ENCODE results near the gene CNP.

CNP gene

DNA sequence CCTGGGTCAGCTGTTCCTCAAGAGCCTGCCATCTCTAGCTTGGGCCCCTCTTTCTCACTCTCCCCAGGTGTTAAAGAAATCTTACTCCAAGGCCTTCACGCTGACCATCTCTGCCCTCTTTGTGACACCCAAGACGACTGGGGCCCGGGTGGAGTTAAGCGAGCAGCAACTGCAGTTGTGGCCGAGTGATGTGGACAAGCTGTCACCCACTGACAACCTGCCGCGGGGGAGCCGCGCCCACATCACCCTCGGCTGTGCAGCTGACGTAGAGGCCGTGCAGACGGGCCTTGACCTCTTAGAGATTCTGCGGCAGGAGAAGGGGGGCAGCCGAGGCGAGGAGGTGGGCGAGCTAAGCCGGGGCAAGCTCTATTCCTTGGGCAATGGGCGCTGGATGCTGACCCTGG lies 6.8 kb downstream of the CNP start:
- DNase-seq: no peak

DNA sequence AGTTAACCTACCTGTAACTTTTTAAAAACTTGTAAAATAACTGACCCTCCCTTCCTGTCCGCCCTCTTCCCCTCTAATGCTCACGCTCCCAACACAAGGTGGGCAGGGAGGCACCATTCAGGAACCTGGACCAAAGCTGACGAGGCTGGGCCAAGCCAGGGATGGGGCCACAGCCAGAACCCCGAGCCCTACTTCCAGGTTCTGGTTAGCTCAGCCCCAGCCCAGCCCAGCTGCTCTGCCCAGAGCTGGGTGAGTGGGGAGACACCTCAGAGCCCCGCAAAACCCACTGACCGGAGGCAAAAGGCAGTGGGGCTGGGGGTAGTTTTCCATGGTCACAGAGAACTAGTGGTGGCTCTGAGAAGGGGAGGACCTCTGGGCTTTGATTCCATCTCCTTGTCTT lies 7.4 kb downstream of the CNP start:
- no peak for DNase-seq

DNA sequence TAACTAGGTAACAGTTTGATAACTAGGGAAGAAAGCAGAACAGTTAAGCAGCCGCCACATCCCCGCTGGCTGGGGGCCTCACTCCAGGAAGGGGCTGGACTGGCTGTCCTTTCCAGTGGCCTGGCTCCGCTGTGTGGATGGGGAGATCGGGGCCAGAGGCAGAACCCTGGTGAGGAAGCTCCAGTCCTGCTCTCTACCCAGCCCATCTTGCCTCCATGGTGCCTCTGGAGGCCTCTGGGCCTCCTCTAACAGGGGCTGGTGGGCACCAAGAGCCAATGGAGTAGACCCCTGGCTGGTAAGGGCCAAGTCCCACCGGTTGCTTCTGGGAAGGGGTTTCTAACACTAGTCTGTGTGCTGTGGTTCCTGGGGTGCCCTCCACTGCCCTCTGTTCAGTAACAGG lies 8.1 kb downstream of the CNP start:
- no peak for DNase-seq

DNA sequence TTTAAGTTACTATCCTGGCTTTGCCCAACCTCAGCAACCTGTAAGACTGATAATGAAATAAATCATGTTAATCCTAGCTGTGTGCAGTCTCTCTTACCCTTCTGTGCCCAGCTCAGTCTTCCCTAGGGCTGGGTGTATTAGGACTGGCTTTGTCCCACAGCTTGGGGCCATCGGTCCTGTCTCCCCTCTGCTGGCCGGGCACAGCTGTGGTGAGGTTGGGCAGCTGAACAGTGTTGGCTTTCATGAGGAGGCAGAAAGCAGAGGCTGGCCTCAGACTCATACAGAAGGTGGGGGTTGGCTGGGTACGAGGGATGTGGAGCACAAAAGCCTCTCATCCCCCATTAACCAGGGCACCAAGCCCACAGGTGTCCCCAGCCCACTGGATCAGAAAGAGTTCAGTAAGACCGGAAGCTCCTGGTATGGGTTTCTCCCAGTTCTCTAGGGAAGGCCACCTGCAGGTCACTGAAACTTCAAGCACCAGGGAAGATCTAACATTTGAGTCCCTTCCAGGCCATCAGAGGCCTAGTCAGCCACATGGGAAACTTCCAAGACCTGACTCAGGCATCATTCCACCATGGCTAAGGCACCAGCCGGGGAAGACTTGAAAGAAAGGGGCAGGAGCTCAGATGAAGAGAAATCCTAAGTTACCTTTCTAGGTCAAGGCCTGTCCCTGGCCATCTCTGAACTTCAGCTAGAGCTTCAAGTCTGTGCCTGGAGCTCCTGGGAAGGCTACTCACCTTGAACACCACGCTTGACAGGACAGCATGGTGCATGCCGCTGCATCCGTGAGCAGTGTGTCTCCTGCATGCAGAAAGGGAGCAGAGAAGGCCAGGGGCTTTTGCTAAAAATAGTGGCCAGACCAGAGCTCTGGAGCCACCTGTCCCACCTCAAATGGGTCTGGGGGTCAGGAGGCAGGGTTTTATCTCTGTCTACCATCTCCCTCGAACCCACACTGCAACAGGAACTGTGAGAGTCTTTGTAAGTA lies 8.8 kb downstream of the CNP start:
- DNase-seq: no peak

DNA sequence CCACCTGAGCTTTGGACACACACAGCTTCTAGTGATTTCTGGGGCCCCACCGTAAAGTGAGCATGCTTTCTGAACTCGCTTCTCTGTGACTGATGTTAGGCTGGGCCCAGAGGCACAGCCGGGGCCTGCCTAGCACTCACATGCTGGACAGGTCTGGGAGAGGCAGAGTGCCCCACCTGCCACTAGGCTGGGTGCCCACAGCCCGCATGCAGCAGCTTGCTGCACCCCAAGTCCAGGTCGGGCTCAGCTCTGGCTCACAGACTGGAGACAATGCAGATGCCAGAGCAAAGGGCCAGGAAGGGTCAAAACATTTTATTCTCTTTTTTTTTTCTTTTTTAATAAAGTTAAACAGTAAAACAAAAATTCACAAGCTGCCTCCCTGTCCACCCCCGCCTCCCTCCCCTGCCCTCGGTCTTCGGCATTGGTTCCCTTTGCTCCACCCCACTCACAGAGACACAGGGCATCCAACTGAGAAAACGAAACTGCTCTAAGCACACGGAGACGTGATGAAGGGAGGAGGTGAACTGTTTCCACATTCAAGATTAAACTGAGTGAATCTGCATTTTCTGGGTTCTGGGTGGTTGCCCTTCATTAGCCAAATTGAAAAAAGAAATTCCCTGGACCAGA lies 9.7 kb downstream of the CNP start:
- no peak for DNase-seq

DNA sequence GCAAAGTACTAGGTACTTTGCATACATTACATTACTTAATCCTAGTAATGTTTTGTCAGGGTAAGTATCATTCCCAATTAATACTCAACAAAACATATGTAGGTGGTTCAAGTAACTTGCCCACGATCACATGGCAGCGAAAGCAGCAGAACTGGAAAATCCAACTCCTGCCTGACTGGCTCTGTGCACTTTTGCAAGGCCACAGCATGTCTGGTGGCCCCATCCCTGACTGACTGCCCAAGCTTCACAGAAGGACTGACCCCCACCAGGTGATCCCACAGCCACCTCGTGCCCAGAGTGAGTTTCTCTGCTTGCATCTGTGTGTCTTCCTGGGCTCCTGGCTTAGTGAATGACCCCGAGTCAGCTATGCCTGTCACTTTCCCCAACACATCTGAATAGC lies 11.4 kb downstream of the CNP start:
- no peak for DNase-seq

DNA sequence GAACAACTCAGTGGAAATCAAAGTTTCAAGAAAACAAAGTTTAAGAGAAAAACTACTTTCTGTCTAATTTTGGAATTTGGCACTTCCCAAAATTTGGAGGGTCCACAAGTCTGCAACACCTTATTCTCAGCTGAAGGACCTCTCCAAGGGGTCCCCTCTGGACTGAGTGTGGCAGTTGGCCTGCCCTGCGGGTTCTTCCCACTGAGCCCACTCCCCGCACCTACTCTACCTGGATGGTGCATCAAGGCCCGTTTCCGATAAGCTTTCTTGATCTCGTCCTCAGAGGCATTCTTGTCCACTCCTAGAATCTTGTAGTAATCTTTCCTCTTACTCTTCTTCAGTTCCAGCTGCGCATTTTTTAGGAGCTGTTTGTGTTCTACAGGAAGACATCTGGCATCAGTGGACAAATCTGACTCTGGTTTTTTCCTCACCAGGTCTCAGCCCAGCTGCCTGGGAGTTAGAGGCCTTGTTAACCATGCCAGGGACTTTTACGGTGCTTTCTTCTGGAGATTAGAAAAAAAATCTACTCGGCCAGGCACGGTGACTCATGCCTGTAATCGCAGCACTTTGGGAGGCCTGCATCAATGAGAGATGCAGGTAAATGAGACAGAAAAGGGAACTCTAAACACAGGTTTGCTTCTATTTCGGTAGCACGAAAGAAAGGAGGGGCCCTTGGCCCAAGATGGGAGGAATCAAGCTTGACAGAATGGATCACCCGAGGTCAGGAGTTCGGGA lies 15.6 kb downstream of the CNP start:
- no peak for DNase-seq

DNA sequence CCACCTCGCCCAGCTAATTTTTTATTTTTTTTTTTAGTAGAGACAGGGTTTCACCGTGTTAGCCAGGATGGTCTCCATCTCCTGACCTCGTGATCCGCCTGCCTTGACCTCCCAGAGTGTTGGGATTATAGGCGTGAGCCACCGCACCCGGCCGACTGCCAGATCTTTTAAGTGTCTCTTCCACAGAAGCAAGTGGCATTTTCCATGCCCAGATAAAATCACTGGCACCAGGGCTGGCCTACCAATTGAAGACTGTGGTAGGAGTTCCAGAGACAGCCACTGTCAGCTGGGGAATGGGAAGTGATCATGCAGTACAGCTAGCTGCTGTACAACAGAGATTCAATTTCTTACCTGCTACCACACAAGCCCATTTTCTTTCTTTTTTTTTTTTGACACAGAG lies 17.9 kb downstream of the CNP start:
- DNase-seq: no peak

DNA sequence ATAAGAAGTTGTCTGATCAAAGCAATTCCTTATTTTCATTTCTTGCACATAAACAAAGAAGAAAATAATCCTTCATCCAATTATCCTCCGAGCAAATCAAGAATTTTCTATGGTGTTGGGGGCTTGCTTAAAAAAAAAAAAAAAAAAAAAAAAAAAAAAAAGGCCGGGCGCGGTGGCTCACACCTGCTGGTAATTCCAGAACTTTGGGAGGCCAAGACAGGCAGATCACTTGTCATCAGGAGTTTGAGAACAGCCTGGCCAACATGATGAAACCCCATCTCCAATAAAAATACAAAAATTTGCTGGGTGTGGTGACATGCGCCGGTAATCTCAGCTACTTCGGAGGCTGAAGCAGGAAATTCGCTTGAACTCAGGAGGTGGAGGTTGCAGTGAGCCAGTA lies 19.3 kb downstream of the CNP start:
- DNase-seq: no peak

DNA sequence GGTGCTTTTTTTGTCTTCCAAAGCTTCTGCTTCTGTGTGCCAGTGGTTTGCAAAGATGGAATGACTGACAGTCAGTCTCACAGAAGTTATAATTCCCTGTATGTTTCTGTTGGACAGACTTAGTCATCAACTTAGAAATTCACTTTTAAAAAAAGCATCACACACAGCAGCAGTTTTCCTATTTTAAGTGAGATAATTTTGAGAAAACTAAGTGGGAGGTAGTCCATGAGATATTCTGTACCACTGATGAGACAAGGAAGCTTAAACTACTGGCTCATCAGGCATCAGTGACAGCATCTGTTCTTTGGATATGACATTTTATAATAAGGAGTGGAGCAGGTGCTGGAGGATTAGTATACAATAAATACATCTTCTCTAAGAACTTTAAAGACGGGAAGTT lies 20.0 kb downstream of the CNP start:
- no peak for DNase-seq

DNA sequence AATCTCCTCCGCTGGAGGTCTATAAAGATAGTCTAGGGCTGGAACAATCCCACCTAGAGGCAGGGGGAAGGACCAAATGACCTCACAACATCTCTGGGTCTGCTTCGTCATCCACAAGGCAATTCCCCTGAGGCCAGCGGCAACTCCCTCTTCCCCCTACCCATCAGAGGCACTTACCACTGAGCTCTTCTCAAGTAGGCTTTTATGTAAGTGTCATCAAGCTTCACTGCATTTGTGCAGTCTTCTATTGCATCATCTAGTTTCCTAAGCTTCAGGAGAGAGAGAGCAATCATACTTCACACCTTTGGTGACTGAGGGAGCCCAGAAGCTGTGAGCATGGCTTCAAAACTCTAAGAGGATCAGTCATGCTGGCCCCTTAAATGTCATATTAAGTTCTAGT lies 21.0 kb downstream of the CNP start:
- no peak for DNase-seq

DNA sequence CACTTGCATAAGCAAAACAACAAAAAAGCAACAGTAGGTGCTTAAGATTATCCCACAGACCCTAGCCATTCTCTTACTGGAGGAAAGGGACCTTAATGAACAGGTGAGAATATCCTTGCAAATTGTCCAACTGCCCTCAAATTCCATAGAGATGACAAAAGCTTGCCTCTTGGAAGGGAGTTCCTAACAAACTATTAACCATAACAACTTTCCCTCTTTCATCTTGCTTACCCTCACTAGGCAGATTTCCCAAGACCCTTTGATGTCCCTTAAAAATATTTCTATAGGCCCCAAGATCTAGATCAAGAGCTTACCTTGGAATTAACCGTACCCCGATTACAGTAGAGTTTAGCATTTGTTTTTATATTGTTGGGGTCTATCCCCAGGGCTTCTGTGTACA lies 21.8 kb downstream of the CNP start:
- DNase-seq: no peak

DNA sequence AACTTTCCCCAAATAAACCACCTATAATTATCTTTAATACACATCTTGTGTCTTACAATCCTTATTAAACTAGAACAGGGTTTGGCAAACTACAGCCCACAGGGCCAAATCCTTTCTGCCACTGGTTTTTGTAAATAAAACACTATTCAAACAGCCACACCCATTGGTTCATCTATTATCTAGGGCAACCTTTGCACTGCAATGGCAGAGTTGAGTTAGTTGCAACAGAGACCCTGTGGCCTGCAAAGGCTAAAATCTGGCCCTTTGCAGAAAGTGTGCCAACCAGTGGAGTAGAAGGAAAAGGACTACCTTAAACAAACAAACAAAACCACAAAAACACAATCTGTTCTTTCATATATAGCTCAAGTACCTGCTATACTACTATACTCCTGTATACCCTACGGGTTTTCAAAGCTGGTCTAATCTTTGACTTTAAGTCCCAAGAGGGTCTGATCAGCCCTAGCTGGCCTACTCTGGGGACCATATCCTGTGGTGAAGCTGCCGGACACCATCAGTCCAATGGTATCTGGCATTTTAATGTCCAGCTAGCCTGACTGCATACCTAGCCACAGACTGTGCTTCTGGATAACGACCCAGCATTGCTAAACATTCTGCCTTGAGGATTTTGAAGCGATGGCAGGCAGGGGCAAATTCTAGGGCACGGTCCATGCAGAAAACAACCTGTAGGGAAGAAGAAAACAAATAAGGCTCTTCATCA lies 23.3 kb downstream of the CNP start:
- DNase-seq: no peak

DNA sequence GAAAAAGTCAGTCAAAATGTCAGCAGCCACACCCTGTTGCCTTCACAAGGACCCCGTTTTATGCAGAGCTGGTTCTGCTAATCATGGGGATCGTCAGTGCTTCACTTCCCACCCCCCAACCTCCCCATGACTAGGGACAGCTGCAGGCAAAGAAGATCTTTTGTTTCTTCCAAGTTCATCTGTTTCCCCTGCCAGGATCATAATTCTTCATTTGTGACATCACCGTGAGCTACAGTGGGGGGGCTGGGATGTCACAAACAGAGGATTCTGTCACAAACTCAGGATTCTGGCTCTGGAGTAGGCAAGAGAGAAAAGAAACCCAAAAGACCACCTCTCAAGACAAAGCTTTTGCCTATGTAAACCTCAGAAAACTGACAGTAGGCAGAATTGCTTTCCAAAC lies 26.0 kb downstream of the CNP start:
- no peak for DNase-seq

DNA sequence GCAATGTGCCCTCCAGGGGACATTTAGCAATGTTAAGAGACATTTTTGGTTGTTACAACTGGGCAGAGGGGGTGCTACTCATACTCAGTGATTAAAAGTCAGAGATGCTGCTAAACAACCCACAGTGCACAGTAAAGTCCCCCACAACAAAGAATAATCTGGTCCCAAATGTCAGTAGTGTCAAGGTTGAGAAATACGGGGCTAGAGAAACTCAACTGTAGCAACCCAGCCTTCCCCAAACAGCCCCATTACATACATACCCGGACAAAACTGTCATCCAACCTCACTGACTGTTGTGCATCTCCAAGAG lies 30.2 kb downstream of the CNP start:
- DNase-seq: no peak

DNA sequence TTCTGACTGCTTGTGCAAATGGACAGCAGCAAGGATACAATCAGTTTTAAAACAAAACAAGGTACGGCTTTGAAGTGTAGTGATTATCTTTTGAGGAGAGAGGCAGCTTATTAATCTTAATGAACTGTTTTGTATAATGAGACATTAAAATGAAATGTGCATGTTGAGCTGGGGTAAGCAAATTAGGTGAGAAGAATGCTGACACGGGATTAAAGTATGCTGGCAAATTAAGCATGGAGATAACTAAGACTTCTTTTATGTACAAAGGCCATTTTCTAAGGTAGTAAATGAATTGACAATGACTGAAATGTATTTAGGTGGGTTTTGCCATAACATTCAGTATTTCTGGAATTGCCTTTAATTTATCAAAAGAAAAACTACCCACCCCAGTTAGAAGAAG lies 31.9 kb downstream of the CNP start:
- DNase-seq: no peak

DNA sequence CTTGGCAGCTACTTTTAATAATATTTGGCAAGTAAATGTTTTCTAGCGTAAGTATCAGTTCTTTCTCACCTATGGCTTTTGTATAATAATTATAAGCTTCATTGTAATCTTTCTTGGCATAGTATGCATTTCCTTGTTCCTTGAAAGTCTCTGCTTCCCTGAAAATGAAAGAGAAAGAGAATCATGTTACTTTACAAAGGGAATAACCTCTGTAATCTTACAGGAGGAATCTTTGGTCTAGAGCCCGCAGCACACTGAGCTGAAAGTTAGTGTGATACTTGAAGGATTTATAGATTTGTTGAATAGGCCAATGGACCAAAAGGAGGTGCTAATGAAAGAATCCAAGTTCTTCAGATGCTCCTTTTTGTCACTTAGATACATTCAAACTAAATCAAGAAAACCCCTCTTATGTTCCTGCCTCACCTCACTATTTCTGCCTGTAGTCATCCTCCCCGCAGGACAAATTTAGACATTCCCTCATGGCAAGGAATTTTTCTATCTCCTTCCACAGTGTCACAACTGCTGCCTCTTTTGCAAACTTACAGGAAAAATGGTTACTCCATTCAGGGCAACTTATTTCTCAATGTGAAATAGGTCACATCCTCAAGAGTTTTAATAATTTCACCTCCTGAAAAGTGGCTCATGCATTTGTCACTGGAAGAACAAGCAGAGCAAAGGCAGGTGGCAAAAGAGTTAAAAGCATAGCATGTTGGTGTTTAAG lies 34.0 kb downstream of the CNP start:
- peak; percentile 63 for DNase-seq

DNA sequence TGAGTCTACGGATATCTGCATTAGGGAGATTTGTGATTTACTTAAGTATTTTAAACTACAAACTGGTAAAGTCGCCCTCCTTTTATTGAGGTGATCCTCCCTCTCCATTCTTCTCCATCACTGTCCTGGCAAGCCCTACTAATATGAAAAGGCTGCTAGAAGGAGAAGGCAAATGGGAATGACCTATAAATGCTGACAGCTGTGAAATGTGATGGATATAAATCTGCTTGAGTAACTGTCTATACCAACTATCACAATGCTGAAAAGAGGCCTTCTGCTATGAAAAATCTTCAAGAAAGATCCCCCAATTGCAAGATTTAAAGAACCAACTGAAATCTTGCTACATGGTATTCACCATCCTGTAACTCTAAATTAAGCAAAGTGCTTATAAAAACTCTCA lies 35.1 kb downstream of the CNP start:
- no peak for DNase-seq

DNA sequence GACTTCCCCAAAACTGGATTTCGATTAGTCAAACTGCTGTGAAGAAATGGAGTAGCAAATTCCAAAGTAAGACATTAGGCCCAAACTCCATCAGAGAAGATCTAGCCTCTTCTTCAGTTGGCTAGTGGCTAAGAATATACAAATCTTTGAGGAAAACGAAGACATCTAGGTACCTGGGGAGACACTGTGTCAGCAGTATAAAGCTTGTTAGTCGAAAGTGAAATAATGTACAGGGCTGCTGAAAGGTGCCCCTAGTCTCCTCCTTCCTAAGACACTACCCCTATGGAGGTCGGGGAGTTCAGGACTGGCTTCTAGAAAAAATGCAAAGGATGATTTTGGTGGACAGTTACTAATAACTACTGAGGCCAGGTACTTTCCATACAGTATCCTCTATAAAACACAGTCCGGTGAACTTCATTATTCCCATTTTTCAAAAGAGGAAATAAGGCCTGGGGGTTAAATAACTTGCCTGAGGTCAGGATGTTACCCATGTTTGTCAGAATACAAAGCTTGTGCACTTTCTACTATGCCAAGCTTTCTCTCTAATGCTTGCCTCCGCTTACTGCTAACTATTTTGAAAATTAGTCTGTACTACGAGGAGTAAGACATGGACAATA lies 35.7 kb downstream of the CNP start:
- no peak for DNase-seq

DNA sequence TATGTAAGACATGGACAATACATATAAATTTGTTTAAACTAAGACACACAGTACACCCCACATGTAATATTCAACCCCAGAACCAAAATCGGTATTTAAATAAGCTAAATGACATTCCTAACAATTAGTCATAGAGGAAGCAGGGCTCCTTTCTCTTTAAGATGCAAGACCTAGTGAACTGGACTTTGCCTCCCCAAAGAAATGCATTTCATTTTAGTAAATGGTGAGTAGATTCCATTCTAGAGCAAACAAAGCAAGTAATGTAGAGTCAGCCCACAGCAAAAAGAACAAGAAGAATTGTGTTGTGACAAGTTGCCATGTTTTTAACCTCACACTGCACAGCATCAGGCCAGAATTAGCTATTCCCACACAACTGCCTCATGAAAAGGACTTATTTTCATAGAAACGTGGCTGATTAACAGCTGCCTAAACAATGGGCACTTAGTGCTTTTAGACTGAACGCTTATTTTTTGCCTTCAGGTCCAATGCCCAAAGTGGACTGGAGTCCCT lies 36.3 kb downstream of the CNP start:
- no peak for DNase-seq

DNA sequence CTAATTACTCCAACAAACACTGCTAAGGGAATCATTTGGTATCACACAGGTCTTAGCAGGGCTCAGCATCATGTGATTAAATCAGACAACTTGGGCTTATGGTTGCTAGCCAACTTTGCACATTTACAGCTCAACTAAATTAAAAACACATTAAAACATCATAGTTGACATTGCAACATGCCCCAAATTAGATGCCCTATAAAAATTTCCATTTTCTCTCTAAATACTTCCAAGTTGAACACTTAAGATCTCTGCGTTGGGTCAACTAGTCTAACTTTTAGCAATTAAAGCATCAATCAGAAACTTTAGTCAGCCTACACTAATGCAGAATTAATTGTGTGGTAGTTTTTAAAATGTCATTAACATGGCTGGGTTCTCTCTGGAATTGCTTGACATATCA lies 38.6 kb downstream of the CNP start:
- DNase-seq: no peak

DNA sequence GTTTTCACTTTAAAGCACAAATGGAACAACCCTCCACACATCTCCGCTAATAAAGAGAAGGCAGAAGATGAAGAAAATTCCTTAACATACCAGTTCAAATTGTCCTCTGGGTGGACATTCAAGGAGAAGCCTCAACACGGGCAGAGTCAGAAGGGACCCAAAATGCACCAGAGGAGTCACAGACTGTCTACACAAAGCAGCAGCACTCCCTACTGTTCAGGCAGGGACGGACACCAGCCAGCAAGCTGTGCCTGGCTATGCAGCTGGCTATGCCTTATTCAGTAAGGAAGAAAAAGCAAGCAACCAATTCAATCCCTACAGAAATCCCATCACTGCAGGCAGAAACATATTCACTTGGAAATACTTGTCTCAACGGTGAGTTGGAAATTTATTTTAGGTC lies 42.6 kb downstream of the CNP start:
- peak; percentile 35 for DNase-seq

All from inflammatory macrophage treated with lipopolysaccharide for 4 hours (primary cell).